H1 (cell line): Measurements from ENCODE around the gene DEUP1. TPM values are rescaled to one million over a fixed set of nuclear protein-coding genes. Genes with fewer than 3 reads are reported as not detected.

Experiments
- CTCF ChIA-PET: fragments of 300-600 bp; sonication (Branson Sonifier 250); formaldehyde crosslinking; loops from one replicate; lab custom pipeline; 2021; ENCODE audit not compliant: partially characterized antibody; lab: Charles Lee
- POLR2A ChIA-PET: fragments of 300-600 bp; sonication (Branson Sonifier 250); formaldehyde crosslinking; loops from one replicate; lab custom pipeline; 2021; ENCODE audit warnings: inconsistent platforms; ENCODE audit not compliant: partially characterized antibody; lab: Charles Lee
- DNase-seq, 2 experiments: peaks; one replicate each; pipeline versions ENCODE4 v3.0.0 to v3.0.0-alpha.2; 2010 to 2022; ENCODE audit warnings: low spot score in 2 of 2, low read depth in 1 of 2, mixed read lengths in 1 of 2
- FAIRE-seq: peaks from 2 replicates; lab custom pipeline; 2011; peaks lifted over from hg19 to GRCh38; lab: Jason Lieb, UNC
- H2AFZ ChIP-seq: 2 replicates; pipeline ENCODE4 v1.8.1; 2012; ENCODE audit warnings: low read length, inconsistent platforms
- H2AK5ac ChIP-seq: 2 replicates; pipeline ENCODE4 v1.6.1; 2013; ENCODE audit warnings: low read depth, low read length
- H2BK120ac ChIP-seq: replicated peaks from 2 replicates; pipeline ENCODE3; 2013; ENCODE audit warnings: low read depth, low read length, inconsistent platforms
- H2BK12ac ChIP-seq: 2 replicates; pipeline ENCODE4 v1.6.1; 2013; ENCODE audit warnings: low read depth, low read length
- H2BK15ac ChIP-seq: 2 replicates; pipeline ENCODE4 v1.6.1; 2013; ENCODE audit warnings: low read length
- H2BK20ac ChIP-seq: 2 replicates; pipeline ENCODE4 v1.6.1; 2013; ENCODE audit warnings: low read length
- H2BK5ac ChIP-seq: 2 replicates; pipeline ENCODE4 v1.6.1; 2013; ENCODE audit warnings: low read depth, low read length
- H3K14ac ChIP-seq: 2 replicates; pipeline ENCODE4 v1.6.1; 2013; ENCODE audit warnings: inconsistent platforms; ENCODE audit not compliant: insufficient read length
- H3K18ac ChIP-seq: 2 replicates; pipeline ENCODE4 v1.6.1; 2013; ENCODE audit warnings: low read length; ENCODE audit errors: extremely low read depth
- H3K23ac ChIP-seq: 2 replicates; pipeline ENCODE4 v1.6.1; 2013; ENCODE audit warnings: inconsistent platforms; ENCODE audit not compliant: insufficient read length
- H3K23me2 ChIP-seq: 2 replicates; pipeline ENCODE4 v1.6.1; 2013; ENCODE audit warnings: low read depth, low read length
- H3K27ac ChIP-seq: 2 replicates; pipeline ENCODE4 v1.6.1; 2011; ENCODE audit warnings: low read depth, low read length, inconsistent platforms
- H3K27me3 ChIP-seq, 4 experiments: replicated peaks in 1 of 4; 1 replicate in 1 of 4; 2 replicates in 3 of 4; pipeline versions ENCODE4 v1.6.1 to v1.8.1; 2011 to 2013; ENCODE audit warnings: low read length in 3 of 4, mild to moderate bottlenecking in 3 of 4, inconsistent platforms in 2 of 4, mixed read lengths in 2 of 4, moderate library complexity in 1 of 4; ENCODE audit not compliant: control insufficient read depth in 3 of 4, insufficient read depth in 3 of 4; ENCODE audit errors: extremely low read depth in 1 of 4
- H3K36me3 ChIP-seq, 4 experiments: 2 replicates each; pipeline versions ENCODE4 v1.6.1 to v1.8.1; 2011 to 2013; ENCODE audit warnings: mild to moderate bottlenecking in 4 of 4, low read length in 3 of 4, moderate library complexity in 2 of 4, control low read depth in 1 of 4, inconsistent platforms in 1 of 4; ENCODE audit not compliant: insufficient read depth in 4 of 4, control insufficient read depth in 2 of 4
- H3K4ac ChIP-seq: replicated peaks from 2 replicates; pipeline ENCODE3; 2013; ENCODE audit warnings: low read length, low read depth, mixed read lengths, inconsistent platforms; ENCODE audit not compliant: insufficient read length
- H3K4me1 ChIP-seq, 4 experiments: replicated peaks in 1 of 4; 1 replicate in 1 of 4; 2 replicates in 3 of 4; pipeline versions ENCODE4 v1.6.1 to v1.8.1; 2011 to 2013; ENCODE audit warnings: low read length in 3 of 4, inconsistent platforms in 2 of 4, mixed read lengths in 1 of 4; ENCODE audit not compliant: insufficient read depth in 4 of 4, control insufficient read depth in 3 of 4
- H3K4me2 ChIP-seq, 2 experiments: 2 replicates each; pipeline versions ENCODE4 v1.6.1 to v1.8.1; 2011 to 2013; ENCODE audit warnings: low read depth in 2 of 2, low read length in 2 of 2, control low read depth in 1 of 2, inconsistent platforms in 1 of 2, mild to moderate bottlenecking in 1 of 2; ENCODE audit not compliant: insufficient read depth in 1 of 2
- H3K4me3 ChIP-seq, 4 experiments: fragments of 200-600, 300-600 bp in 1 of 4; sonication (generic), shearing (Covaris generic), sonication (Bioruptor Twin) in 1 of 4; 2 replicates each; pipeline versions ENCODE4 v1.5.1 to v1.8.1; 2011 to 2016; ENCODE audit warnings: low read length in 4 of 4, low read depth in 3 of 4, control low read depth in 2 of 4, inconsistent platforms in 2 of 4, mild to moderate bottlenecking in 2 of 4, mixed read lengths in 1 of 4, moderate library complexity in 1 of 4; ENCODE audit not compliant: insufficient read depth in 2 of 4; ENCODE audit errors: extremely low read depth in 1 of 4
- H3K56ac ChIP-seq: replicated peaks from 2 replicates; pipeline ENCODE3; 2013; ENCODE audit warnings: low read depth, mild to moderate bottlenecking, mixed read lengths, low read length, inconsistent platforms; ENCODE audit not compliant: insufficient read length
- H3K79me1 ChIP-seq: 2 replicates; pipeline ENCODE4 v1.6.1; 2013; ENCODE audit warnings: low read depth, low read length, control low read depth
- H3K79me2 ChIP-seq, 2 experiments: 2 replicates each; pipeline versions ENCODE4 v1.6.1 to v1.8.1; 2012 to 2013; ENCODE audit warnings: low read length in 2 of 2, mild to moderate bottlenecking in 2 of 2, inconsistent platforms in 1 of 2; ENCODE audit not compliant: insufficient read depth in 2 of 2, control insufficient read depth in 1 of 2
- H3K9ac ChIP-seq, 4 experiments: replicated peaks in 1 of 4; 1 replicate in 1 of 4; 2 replicates in 3 of 4; pipeline versions ENCODE4 v1.6.1 to v1.8.1; 2011 to 2013; ENCODE audit warnings: low read depth in 3 of 4, low read length in 3 of 4, control low read depth in 2 of 4, mild to moderate bottlenecking in 2 of 4, moderate library complexity in 2 of 4, inconsistent platforms in 1 of 4; ENCODE audit errors: extremely low read depth in 1 of 4
- H3K9me3 ChIP-seq, 2 experiments: 2 replicates each; pipeline versions ENCODE4 v1.6.1 to v1.8.1; 2012 to 2013; ENCODE audit warnings: mild to moderate bottlenecking in 2 of 2, moderate library complexity in 2 of 2, control low read depth in 1 of 2, inconsistent platforms in 1 of 2, low read depth in 1 of 2, low read length in 1 of 2, mixed read lengths in 1 of 2; ENCODE audit not compliant: insufficient read depth in 2 of 2
- H4K20me1 ChIP-seq, 2 experiments: replicated peaks in 1 of 2; 2 replicates each; pipeline versions ENCODE3 to v1.8.1; 2011 to 2013; ENCODE audit warnings: inconsistent platforms in 2 of 2, low read length in 2 of 2, mild to moderate bottlenecking in 1 of 2; ENCODE audit not compliant: insufficient read depth in 2 of 2, control insufficient read depth in 1 of 2
- H4K5ac ChIP-seq: 2 replicates; pipeline ENCODE4 v1.6.1; 2013; ENCODE audit warnings: low read length, low read depth, mixed read lengths, inconsistent platforms; ENCODE audit not compliant: insufficient read length
- H4K8ac ChIP-seq: 2 replicates; pipeline ENCODE4 v1.8.0; 2013; ENCODE audit warnings: mild to moderate bottlenecking, moderate library complexity, low read length, inconsistent platforms; ENCODE audit not compliant: insufficient read depth; ENCODE audit errors: extremely low read depth
- H4K91ac ChIP-seq: replicated peaks from 2 replicates; pipeline ENCODE3; 2013; ENCODE audit warnings: low read length, mixed read lengths, inconsistent platforms; ENCODE audit not compliant: insufficient read length
- BACH1 ChIP-seq: IDR thresholded peaks from 2 replicates; pipeline ENCODE4 v1.6.1; 2012; ENCODE audit warnings: low read length, improper control_type of control experiment
- EZH2 ChIP-seq: fragments of 200-600 bp; sonication (generic); IDR thresholded peaks from 2 replicates; pipeline ENCODE4 v1.7.1; 2012; ENCODE audit warnings: low read depth, mild to moderate bottlenecking, moderate library complexity, low read length, inconsistent platforms; ENCODE audit not compliant: severe bottlenecking
- FOSL1 ChIP-seq: IDR thresholded peaks from 2 replicates; pipeline ENCODE4 v1.6.1; 2011; ENCODE audit warnings: mild to moderate bottlenecking, low read depth, low read length, moderate library complexity; ENCODE audit not compliant: insufficient read depth
- JUN ChIP-seq: IDR thresholded peaks from 2 replicates; pipeline ENCODE4 v1.6.1; 2011; ENCODE audit warnings: low read depth, mild to moderate bottlenecking, improper control_type of control experiment, low read length
- MAX ChIP-seq: IDR thresholded peaks from 2 replicates; pipeline ENCODE4 v1.6.1; 2012; ENCODE audit warnings: inconsistent platforms
- RAD21 ChIP-seq, 2 experiments: IDR thresholded peaks in 1 of 2; conservative IDR thresholded peaks in 1 of 2; 2 replicates each; pipeline ENCODE4 v1.6.1; 2011; ENCODE audit warnings: low read depth in 2 of 2, low read length in 2 of 2, improper control_type of control experiment in 1 of 2, inconsistent platforms in 1 of 2, mild to moderate bottlenecking in 1 of 2, moderate library complexity in 1 of 2
- SAP30 ChIP-seq: fragments of 300-600 bp; sonication (generic); IDR thresholded peaks from 2 replicates; pipeline ENCODE4 v1.7.1; 2012; ENCODE audit warnings: low read length, moderate library complexity, mild to moderate bottlenecking, inconsistent platforms; ENCODE audit not compliant: insufficient read depth, insufficient replicate concordance
- WGBS, 2 experiments: shearing (Covaris generic) in 1 of 2; methylation state at CpG; one replicate each; pipeline versions ENCODE4 v1.1.6 to v1.1.7; 2013 to 2015; ENCODE audit warnings: low lambda C conversion rate in 2 of 2, mixed read lengths in 2 of 2, inconsistent platforms in 1 of 2, low coverage in 1 of 2, missing lambda C conversion rate in 1 of 2; ENCODE audit not compliant: insufficient replicate concordance in 2 of 2, insufficient coverage in 1 of 2, insufficient read length in 1 of 2; ENCODE audit errors: extremely low coverage in 1 of 2, missing lambda C conversion rate in 1 of 2; 5-methylcytosine and 5-hydroxymethylcytosine counted together
- polyA plus RNA-seq, 7 experiments: library from polyadenylated mRNA; depleted of rRNA in 3 of 7; stranded (reverse) in 5 of 7; unstranded in 2 of 7; fragments of >200 nt in 5 of 7; fragments of 200-250 nt in 2 of 7; gene quantifications; 1 replicate in 5 of 7; 2 replicates in 1 of 7; 4 replicates in 1 of 7; pipeline versions ENCODE4 v1.2.1 to v1.2.3, GENCODE V29; 2011 to 2013; ENCODE audit warnings: missing spikeins in 2 of 7, mixed read lengths in 2 of 7
- total RNA-seq: library from RNA; stranded (reverse); fragmentation: NEBNext Ultra II Directional; extraction: Animal tissue kit (Norgen Biotek cat#: 25700); gene quantifications from 2 replicates; pipeline ENCODE4 v1.2.1, GENCODE V29; 2021
- TF ChIP-seq, protein P1 (sequence below): IDR thresholded peaks from 2 replicates; pipeline ENCODE4 v1.6.1; 2011; ENCODE audit warnings: low read length, improper control_type of control experiment

The DEUP1 gene
- total and polyA plus RNA-seq, 2 of the 8 experiments (the other 6 are each of a cell fraction or from before 2014, with no cell fraction given), result 0.45 TPM; not detected in 1

DNA sequence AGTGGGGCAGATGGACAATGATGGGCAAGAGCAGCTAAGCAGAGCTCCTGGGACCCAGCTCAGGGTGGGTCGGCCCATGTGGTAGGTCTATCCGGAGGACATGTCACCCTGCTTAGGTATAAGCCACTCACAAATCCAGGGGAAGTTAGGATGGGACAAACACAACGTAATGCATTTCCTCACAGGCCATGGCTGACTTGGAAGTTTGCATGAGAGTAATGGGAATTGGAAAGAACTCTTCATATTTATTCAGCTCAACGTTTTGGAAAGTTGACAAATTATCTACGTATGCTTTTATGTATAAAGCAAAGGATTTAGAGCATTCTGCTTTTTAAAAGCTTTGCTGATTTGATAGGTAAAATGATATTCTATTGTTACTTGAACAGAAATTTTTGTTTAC is 137.7 kb downstream of the DEUP1 start:
- TF ChIP-seq, protein P1, sequence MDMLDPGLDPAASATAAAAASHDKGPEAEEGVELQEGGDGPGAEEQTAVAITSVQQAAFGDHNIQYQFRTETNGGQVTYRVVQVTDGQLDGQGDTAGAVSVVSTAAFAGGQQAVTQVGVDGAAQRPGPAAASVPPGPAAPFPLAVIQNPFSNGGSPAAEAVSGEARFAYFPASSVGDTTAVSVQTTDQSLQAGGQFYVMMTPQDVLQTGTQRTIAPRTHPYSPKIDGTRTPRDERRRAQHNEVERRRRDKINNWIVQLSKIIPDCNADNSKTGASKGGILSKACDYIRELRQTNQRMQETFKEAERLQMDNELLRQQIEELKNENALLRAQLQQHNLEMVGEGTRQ, result no peak
- TF ChIP-seq FOSL1 (no peak), MAX (no peak), JUN (no peak), BACH1 (no peak), RAD21 (IDR thresholded peaks at IDR 0.05 in 1 of 2, conservative IDR thresholded peaks at IDR 0.05 in 1 of 2; ENCODE audit: low read depth in 2 of 2, low read length in 2 of 2) (no peak), SAP30 (no peak), EZH2 (no peak)
- H2AK5ac ChIP-seq, result no peak overlapping the region
- H2BK12ac ChIP-seq, result no peak overlapping the region
- H3K18ac ChIP-seq, result no peak overlapping the region
- H2AFZ ChIP-seq, result no peak overlapping the region
- 76% methylated on average over 5 of the region's 5 CpGs; no CpG with 5 or more reads in 1 of the 2 experiments for WGBS, 2 experiments
- no peak overlapping the region for H3K4me2 ChIP-seq
- CTCF ChIA-PET, result interaction anchor here (0.6 to 1.2 kb wide), 6 partner anchors 23 to 233 kb away, joined by 3 to 5 read pairs (median 3); no protein-coding TSS in a partner anchor
- H3K56ac ChIP-seq, result no peak overlapping the region
- no peak overlapping the region for H2BK20ac ChIP-seq
- no peak overlapping the region for H4K8ac ChIP-seq
- no peak overlapping the region for H4K5ac ChIP-seq
- H3K23me2 ChIP-seq, result no peaks in the 10 kb centered on the region
- no peaks in the 10 kb centered on the region for H3K27me3 ChIP-seq
- no peak for FAIRE-seq
- H3K4me3 ChIP-seq, result no peak overlapping the region
- H3K36me3 ChIP-seq, result no peaks in the 10 kb centered on the region
- no peak overlapping the region for H2BK5ac ChIP-seq
- no peak overlapping the region for H3K4ac ChIP-seq
- no peaks in the 10 kb centered on the region for H3K9me3 ChIP-seq
- no peaks in the 10 kb centered on the region for H3K79me2 ChIP-seq
- H3K79me1 ChIP-seq, result no peaks in the 10 kb centered on the region
- no peak for DNase-seq
- H2BK15ac ChIP-seq, result no peak overlapping the region
- H3K27ac ChIP-seq, result no peak overlapping the region
- no peak overlapping the region for H4K91ac ChIP-seq
- no peak overlapping the region for H2BK120ac ChIP-seq
- no peak overlapping the region for H3K23ac ChIP-seq
- no peak overlapping the region for H3K14ac ChIP-seq
- H3K4me1 ChIP-seq, result no peaks in the 10 kb centered on the region
- no peaks in the 10 kb centered on the region for H4K20me1 ChIP-seq
- POLR2A ChIA-PET, result no interaction called here
- H3K9ac ChIP-seq, result no peak overlapping the region; a peak in 2 of 7 replicates
